ENCODE measurements around the gene TBC1D4.
"Not testable (repeated sequence)": the region's sequence is repeated elsewhere in the genome, so short reads cannot be mapped to it uniquely, and the experiment has no call there.

Gene TBC1D4

GRCh38 chr13:75271846-75272245 is 210.1 kb downstream of the TBC1D4 start:
- TF ChIP-seq POLR2AphosphoS5 (IDR thresholded peaks at IDR 0.05; ENCODE audit: borderline replicate concordance, low read depth, low read length) = no peak
- no peak for TF ChIP-seq FOXP2 (optimal IDR thresholded peaks at IDR 0.05; ENCODE audit: control extremely low read depth, extremely low read length, insufficient read depth)
- TF ChIP-seq EZH2 (IDR thresholded peaks at IDR 0.05) = no peak
- no peaks in the 10 kb centered on the region for H3K9me3 ChIP-seq (ENCODE audit: low read depth, low read length)
- no peak overlapping the region for H3K9ac ChIP-seq (ENCODE audit: insufficient read length)
- H3K36me3 ChIP-seq (ENCODE audit: insufficient read depth, low read length) = no peaks in the 10 kb centered on the region
- DNase-seq (ENCODE audit: low read depth, low spot score) = no peak
- no peak overlapping the region for H3K27ac ChIP-seq
- no peak overlapping the region for H3K4me3 ChIP-seq

DNA sequence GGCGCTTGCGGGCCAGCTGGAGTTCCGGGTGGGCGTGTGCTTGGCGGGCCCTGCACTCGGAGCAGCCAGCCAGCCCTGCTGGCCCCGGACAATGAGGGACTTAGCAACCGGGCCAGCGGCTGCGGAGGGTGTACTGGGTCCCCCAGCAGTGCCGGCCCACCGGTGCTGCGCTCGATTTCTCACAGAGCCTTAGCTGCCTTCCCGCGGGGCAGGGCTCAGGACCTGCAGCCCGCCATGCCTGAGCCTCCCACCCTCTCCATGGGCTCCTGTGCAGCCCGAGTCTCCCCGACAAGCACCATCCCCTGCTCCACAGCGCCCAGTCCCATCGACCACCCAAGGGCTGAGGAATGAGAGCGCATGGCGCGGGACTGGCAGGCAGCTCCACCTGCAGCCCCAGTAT is 213.5 kb downstream of the TBC1D4 start:
- not testable (repeated sequence) for H3K9ac ChIP-seq (ENCODE audit: insufficient read length); H3K4me3 ChIP-seq; H3K36me3 ChIP-seq (ENCODE audit: insufficient read depth, low read length); H3K9me3 ChIP-seq (ENCODE audit: low read depth, low read length); H3K27ac ChIP-seq; DNase-seq (ENCODE audit: low read depth, low spot score)

DNA sequence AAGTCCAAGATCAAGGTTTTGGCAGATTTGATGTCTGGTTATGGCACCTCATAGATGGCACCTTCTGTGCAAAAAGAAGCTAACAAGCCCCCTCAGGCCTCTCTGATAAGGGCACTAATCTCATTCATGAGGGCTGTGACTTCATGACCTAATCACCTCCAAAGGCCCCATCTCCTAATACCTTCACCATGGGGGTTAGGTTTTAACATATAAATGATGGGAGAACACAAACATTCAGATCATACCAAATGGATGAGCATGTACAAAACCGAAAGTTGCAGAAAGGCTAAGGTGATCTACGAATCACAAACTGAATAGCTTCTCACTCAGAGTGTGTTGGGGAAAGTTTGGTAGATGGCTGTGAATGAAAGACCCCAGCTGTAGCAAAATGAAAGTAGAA is 217.4 kb downstream of the TBC1D4 start:
- H3K36me3 ChIP-seq (ENCODE audit: insufficient read depth, low read length) = no peaks in the 10 kb centered on the region
- DNase-seq (ENCODE audit: low read depth, low spot score) = no peak
- H3K9ac ChIP-seq (ENCODE audit: insufficient read length) = no peak overlapping the region
- H3K27ac ChIP-seq = no peak overlapping the region
- H3K4me3 ChIP-seq = no peak overlapping the region
- TF ChIP-seq EZH2 (IDR thresholded peaks at IDR 0.05) (no peak), POLR2AphosphoS5 (IDR thresholded peaks at IDR 0.05; ENCODE audit: borderline replicate concordance, low read depth, low read length) (no peak), FOXP2 (optimal IDR thresholded peaks at IDR 0.05; ENCODE audit: control extremely low read depth, extremely low read length, insufficient read depth) (no peak)
- no peaks in the 10 kb centered on the region for H3K9me3 ChIP-seq (ENCODE audit: low read depth, low read length)

DNA sequence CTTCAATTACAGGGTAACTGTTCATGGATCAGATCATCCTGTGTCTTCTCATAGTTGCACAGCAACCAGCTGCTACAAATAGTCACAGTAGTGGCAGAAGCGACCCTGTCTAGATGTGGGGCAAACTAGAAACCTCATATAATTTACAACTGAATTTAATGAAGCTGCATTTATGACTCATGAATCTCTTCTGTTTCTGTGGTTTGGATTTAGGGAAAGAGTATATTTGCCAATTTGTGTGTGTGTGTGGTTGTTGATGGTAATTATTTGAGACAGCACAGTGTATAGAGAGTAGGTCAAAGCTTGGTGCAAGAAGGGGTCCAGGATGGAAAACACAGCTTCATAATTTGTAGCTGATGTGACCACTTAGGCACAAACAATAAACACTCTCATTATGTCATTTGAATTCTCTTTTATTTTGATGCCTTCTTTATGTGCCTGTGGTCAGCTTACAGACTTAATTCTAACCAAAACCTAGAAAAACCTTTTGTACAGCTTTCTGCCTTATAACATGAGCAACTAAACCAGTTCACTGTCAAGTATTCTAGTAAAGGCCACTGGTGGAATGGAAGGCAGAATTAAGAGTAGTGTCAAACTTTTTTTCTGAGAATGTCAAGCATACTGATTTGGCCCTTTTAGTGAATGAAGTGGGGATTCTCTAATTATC is 218.1 kb downstream of the TBC1D4 start:
- no peak overlapping the region for H3K27ac ChIP-seq
- H3K4me3 ChIP-seq = no peak overlapping the region
- no peaks in the 10 kb centered on the region for H3K36me3 ChIP-seq (ENCODE audit: insufficient read depth, low read length)
- H3K9ac ChIP-seq (ENCODE audit: insufficient read length) = no peak overlapping the region
- no peak for DNase-seq (ENCODE audit: low read depth, low spot score)
- TF ChIP-seq POLR2AphosphoS5 (IDR thresholded peaks at IDR 0.05; ENCODE audit: borderline replicate concordance, low read depth, low read length) (no peak), FOXP2 (optimal IDR thresholded peaks at IDR 0.05; ENCODE audit: control extremely low read depth, extremely low read length, insufficient read depth) (no peak)
- no peaks in the 10 kb centered on the region for H3K9me3 ChIP-seq (ENCODE audit: low read depth, low read length)

- TF ChIP-seq POLR2AphosphoS5 (IDR thresholded peaks at IDR 0.05; ENCODE audit: borderline replicate concordance, low read depth, low read length) (no peak), FOXP2 (optimal IDR thresholded peaks at IDR 0.05; ENCODE audit: control extremely low read depth, extremely low read length, insufficient read depth) (no peak), EZH2 (IDR thresholded peaks at IDR 0.05) (no peak)
- H3K27ac ChIP-seq = no peak overlapping the region
- H3K9ac ChIP-seq (ENCODE audit: insufficient read length) = no peak overlapping the region
- peak; percentile 61 for DNase-seq (ENCODE audit: low read depth, low spot score)
- no peak overlapping the region for H3K4me3 ChIP-seq
- no peaks in the 10 kb centered on the region for H3K9me3 ChIP-seq (ENCODE audit: low read depth, low read length)
- no peaks in the 10 kb centered on the region for H3K36me3 ChIP-seq (ENCODE audit: insufficient read depth, low read length)
These were observed 223.7 kb downstream of the TBC1D4 start for GRCh38 chr13:75258159-75258782.

- H3K9me3 ChIP-seq (ENCODE audit: low read depth, low read length) = no peaks in the 10 kb centered on the region
- TF ChIP-seq POLR2AphosphoS5 (IDR thresholded peaks at IDR 0.05; ENCODE audit: borderline replicate concordance, low read depth, low read length) (no peak), FOXP2 (optimal IDR thresholded peaks at IDR 0.05; ENCODE audit: control extremely low read depth, extremely low read length, insufficient read depth) (no peak), EZH2 (IDR thresholded peaks at IDR 0.05) (no peak)
- no peaks in the 10 kb centered on the region for H3K36me3 ChIP-seq (ENCODE audit: insufficient read depth, low read length)
- no peak overlapping the region for H3K9ac ChIP-seq (ENCODE audit: insufficient read length)
- DNase-seq (ENCODE audit: low read depth, low spot score) = no peak
- H3K4me3 ChIP-seq = no peak overlapping the region
- no peak overlapping the region for H3K27ac ChIP-seq
These were observed 225.0 kb downstream of the TBC1D4 start for GRCh38 chr13:75256922-75257321.

DNA sequence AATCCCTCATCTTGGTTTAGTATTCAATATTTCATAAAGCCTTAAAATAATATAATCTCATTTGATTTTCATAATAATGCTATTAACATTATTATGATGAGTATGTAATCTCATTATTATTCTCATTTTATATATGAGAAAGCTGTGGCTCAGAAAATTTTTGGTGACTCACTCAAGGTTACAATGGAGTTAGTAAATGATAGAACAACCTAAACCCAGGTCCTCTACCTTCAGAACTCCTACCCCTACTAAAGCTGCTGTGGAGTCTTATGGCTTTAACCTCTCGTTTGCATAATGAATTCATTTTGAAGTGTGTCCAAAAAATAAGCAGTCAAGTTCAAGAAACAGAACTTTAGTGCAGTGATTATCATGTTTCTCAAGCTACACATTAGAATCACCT is 226.3 kb downstream of the TBC1D4 start:
- no peak for DNase-seq (ENCODE audit: low read depth, low spot score)
- Histone ChIP-seq H3K9ac (ENCODE audit: insufficient read length) (no peak overlapping the region), H3K9me3 (ENCODE audit: low read depth, low read length) (no peaks in the 10 kb centered on the region), H3K4me3 (no peak overlapping the region), H3K36me3 (ENCODE audit: insufficient read depth, low read length) (no peaks in the 10 kb centered on the region), H3K27ac (no peak overlapping the region)
- TF ChIP-seq FOXP2 (optimal IDR thresholded peaks at IDR 0.05; ENCODE audit: control extremely low read depth, extremely low read length, insufficient read depth) (no peak), EZH2 (IDR thresholded peaks at IDR 0.05) (no peak), POLR2AphosphoS5 (IDR thresholded peaks at IDR 0.05; ENCODE audit: borderline replicate concordance, low read depth, low read length) (no peak)

DNA sequence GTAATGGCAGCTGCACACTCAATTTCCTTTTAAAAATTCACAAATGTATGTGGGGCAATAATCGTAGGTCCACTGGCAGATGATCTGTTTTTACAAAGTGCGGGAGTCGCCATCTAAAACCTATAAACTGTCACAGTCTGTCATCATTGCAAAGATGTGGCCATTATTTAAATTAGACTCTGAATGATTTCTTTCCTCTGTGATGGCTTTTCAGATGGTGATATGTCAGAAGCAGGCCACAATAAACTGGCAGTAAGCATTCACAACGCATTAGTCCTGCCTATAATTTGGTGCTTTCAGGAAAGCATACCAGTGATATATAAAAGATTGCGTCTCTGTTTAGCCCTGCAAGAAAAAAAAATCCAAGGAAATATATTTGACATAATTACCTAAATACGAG is 226.8 kb downstream of the TBC1D4 start:
- no peak for TF ChIP-seq POLR2AphosphoS5 (IDR thresholded peaks at IDR 0.05; ENCODE audit: borderline replicate concordance, low read depth, low read length)
- TF ChIP-seq FOXP2 (optimal IDR thresholded peaks at IDR 0.05; ENCODE audit: control extremely low read depth, extremely low read length, insufficient read depth) = no peak
- no peak for TF ChIP-seq EZH2 (IDR thresholded peaks at IDR 0.05)
- Histone ChIP-seq H3K36me3 (ENCODE audit: insufficient read depth, low read length) (no peaks in the 10 kb centered on the region), H3K4me3 (no peak overlapping the region), H3K9ac (ENCODE audit: insufficient read length) (no peak overlapping the region), H3K9me3 (ENCODE audit: low read depth, low read length) (no peaks in the 10 kb centered on the region), H3K27ac (no peak overlapping the region)
- no peak for DNase-seq (ENCODE audit: low read depth, low spot score)

DNA sequence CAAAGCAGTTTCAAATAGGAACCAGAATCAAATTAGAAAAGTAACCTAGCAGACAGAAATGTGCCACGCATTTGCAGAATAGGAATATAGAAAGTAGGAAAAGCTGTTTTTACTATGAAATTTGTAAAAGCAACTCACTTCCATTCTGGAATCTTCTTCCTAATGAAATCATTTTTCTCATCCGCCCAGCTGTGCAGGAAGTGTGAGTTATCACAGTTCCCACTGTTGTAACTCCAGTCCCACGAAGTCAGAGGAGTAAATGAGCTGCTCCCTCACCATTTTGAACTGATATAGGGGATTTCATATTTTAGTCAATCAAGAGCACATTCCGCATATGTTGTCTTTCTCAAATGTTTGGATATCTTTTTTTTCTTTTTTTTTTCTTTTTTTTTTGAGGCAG is 230.8 kb downstream of the TBC1D4 start:
- Histone ChIP-seq H3K36me3 (ENCODE audit: insufficient read depth, low read length) (no peaks in the 10 kb centered on the region), H3K9me3 (ENCODE audit: low read depth, low read length) (no peaks in the 10 kb centered on the region), H3K27ac (no peak overlapping the region), H3K9ac (ENCODE audit: insufficient read length) (no peak overlapping the region), H3K4me3 (no peak overlapping the region)
- no peak for DNase-seq (ENCODE audit: low read depth, low spot score)
- TF ChIP-seq POLR2AphosphoS5 (IDR thresholded peaks at IDR 0.05; ENCODE audit: borderline replicate concordance, low read depth, low read length) (no peak), EZH2 (IDR thresholded peaks at IDR 0.05) (no peak), FOXP2 (optimal IDR thresholded peaks at IDR 0.05; ENCODE audit: control extremely low read depth, extremely low read length, insufficient read depth) (no peak)

Data from SK-N-MC (cell line).